GM04503 (cell line): ENCODE results near the gene GPR78.
"Not testable (repeated sequence)": the region's sequence is repeated elsewhere in the genome, so short reads cannot be mapped to it uniquely, and the experiment has no call there.

Experiments used
- DNase-seq: peaks from one replicate; pipeline ENCODE4 v3.0.0-alpha.2; 2012; ENCODE audit warnings: low read depth

The GPR78 gene

GRCh38 chr4:8564595-8564994 is 15.6 kb upstream of the GPR78 start:
- no peak for DNase-seq

- no peak for DNase-seq
Observed at GRCh38 chr4:8568068-8568668, 12.0 kb upstream of the GPR78 start.

GRCh38 chr4:8570201-8570600 is 10.0 kb upstream of the GPR78 start:
- DNase-seq = no peak

GRCh38 chr4:8571702-8572685 is 8.2 kb upstream of the GPR78 start:
- no peak for DNase-seq

- DNase-seq = no peak
Observed at GRCh38 chr4:8573266-8573665, 6.9 kb upstream of the GPR78 start.

GRCh38 chr4:8574796-8575370 is 5.3 kb upstream of the GPR78 start:
- no peak for DNase-seq

- DNase-seq = no peak
Observed at GRCh38 chr4:8575457-8575856, 4.7 kb upstream of the GPR78 start.

GRCh38 chr4:8576591-8576990 is 3.6 kb upstream of the GPR78 start:
- DNase-seq = not testable (repeated sequence)

GRCh38 chr4:8577046-8577445 is 3.1 kb upstream of the GPR78 start:
- DNase-seq = no peak

- DNase-seq = no peak
Observed at GRCh38 chr4:8577972-8578371, 2.2 kb upstream of the GPR78 start.

- no peak for DNase-seq
Observed at GRCh38 chr4:8578717-8579116, 1.5 kb upstream of the GPR78 start.

- DNase-seq = no peak
Observed at GRCh38 chr4:8579526-8580320, 469 bp upstream of the GPR78 start.

- no peak for DNase-seq
Observed at GRCh38 chr4:8581094-8581861, 1.1 kb downstream of the GPR78 start.

GRCh38 chr4:8582016-8582415 is 1.8 kb downstream of the GPR78 start:
- DNase-seq = no peak

GRCh38 chr4:8582436-8582835 is 2.2 kb downstream of the GPR78 start:
- no peak for DNase-seq

- no peak for DNase-seq
Observed at GRCh38 chr4:8582941-8583654, 2.9 kb downstream of the GPR78 start.

GRCh38 chr4:8583655-8584025 is 3.4 kb downstream of the GPR78 start:
- no peak for DNase-seq

GRCh38 chr4:8585186-8585585 is 5.0 kb downstream of the GPR78 start:
- DNase-seq = no peak

GRCh38 chr4:8585721-8586212 is 5.6 kb downstream of the GPR78 start:
- no peak for DNase-seq

- no peak for DNase-seq
Observed at GRCh38 chr4:8586246-8586645, 6.1 kb downstream of the GPR78 start.
